IMR-90 (cell line): ENCODE data around the gene CCKAR. TPM values are rescaled to one million over a fixed set of nuclear protein-coding genes. Genes with fewer than 3 reads are reported as not detected.

Experiments used
- ATAC-seq: fragments of 200-7000 bp; cut with Tn5 transposase; 2 replicates; pipeline ENCODE4 v1.9.1; 2020; ENCODE audit warnings: low read depth, mild to moderate bottlenecking, moderate library complexity
- BruUV-seq: library from RNA; stranded (reverse); fragments of 400-500 nt; replicated peaks from 2 replicates; lab custom pipeline; 2021; lab: Mats Ljungman, UMichigan
- CTCF ChIA-PET: fragments of 300-600 bp; formaldehyde crosslinking; extraction: SDS; loops from one replicate; lab custom pipeline; 2021; ENCODE audit warnings: antibody characterized with exemption; lab: Yijun Ruan, JAX
- POLR2A ChIA-PET: fragments of 300-600 bp; sonication (Branson Sonifier 250); formaldehyde crosslinking; loops from one replicate; lab custom pipeline; 2022; ENCODE audit warnings: antibody characterized with exemption; ENCODE audit not compliant: unreplicated experiment; lab: Charles Lee
- DNase-seq: peaks from one replicate; pipeline ENCODE4 v3.0.0; 2013
- H2AFZ ChIP-seq: replicated peaks from 2 replicates; pipeline ENCODE3; 2013; ENCODE audit warnings: low read length, mild to moderate bottlenecking; ENCODE audit not compliant: poor library complexity
- H2AK5ac ChIP-seq: 2 replicates; pipeline ENCODE4 v1.6.1; 2013; ENCODE audit warnings: low read depth, low read length, inconsistent platforms
- H2AK9ac ChIP-seq: replicated peaks from 2 replicates; pipeline ENCODE3; 2013; ENCODE audit warnings: mild to moderate bottlenecking, low read depth, low read length, moderate library complexity; ENCODE audit not compliant: poor library complexity
- H2BK120ac ChIP-seq: 2 replicates; pipeline ENCODE4 v1.6.1; 2013; ENCODE audit warnings: low read depth, low read length, inconsistent platforms
- H2BK15ac ChIP-seq: 3 replicates; pipeline ENCODE4 v1.6.1; 2013; ENCODE audit warnings: low read depth, low read length, inconsistent platforms
- H2BK20ac ChIP-seq: 2 replicates; pipeline ENCODE4 v1.6.1; 2013; ENCODE audit warnings: low read depth, mild to moderate bottlenecking, inconsistent platforms, low read length, moderate library complexity
- H2BK5ac ChIP-seq: 2 replicates; pipeline ENCODE4 v1.6.1; 2013; ENCODE audit warnings: mild to moderate bottlenecking, low read depth, low read length, inconsistent platforms; ENCODE audit not compliant: poor library complexity, severe bottlenecking
- H3K14ac ChIP-seq: replicated peaks from 2 replicates; pipeline ENCODE4 v1.6.1; 2013; ENCODE audit warnings: low read depth, low read length, inconsistent platforms
- H3K18ac ChIP-seq: 2 replicates; pipeline ENCODE4 v1.6.1; 2013; ENCODE audit warnings: low read depth, low read length, control low read depth
- H3K23ac ChIP-seq: 2 replicates; pipeline ENCODE4 v1.6.1; 2013; ENCODE audit warnings: low read depth, low read length, inconsistent platforms
- H3K27ac ChIP-seq: 2 replicates; pipeline ENCODE4 v1.5.1; 2013; ENCODE audit warnings: mild to moderate bottlenecking, control low read depth, low read length; ENCODE audit not compliant: insufficient read depth
- H3K27me3 ChIP-seq: 2 replicates; pipeline ENCODE4 v1.6.1; 2013; ENCODE audit warnings: low read length; ENCODE audit not compliant: control insufficient read depth, insufficient read depth
- H3K36me3 ChIP-seq: 2 replicates; pipeline ENCODE4 v1.6.1; 2013; ENCODE audit warnings: low read length, mixed read lengths; ENCODE audit not compliant: control insufficient read depth, insufficient read depth
- H3K4ac ChIP-seq: 2 replicates; pipeline ENCODE4 v1.6.1; 2013; ENCODE audit warnings: low read depth, low read length, inconsistent platforms
- H3K4me1 ChIP-seq: 2 replicates; pipeline ENCODE4 v1.6.1; 2013; ENCODE audit warnings: low read length, mixed read lengths; ENCODE audit not compliant: control insufficient read depth, insufficient read depth
- H3K4me2 ChIP-seq: 2 replicates; pipeline ENCODE4 v1.6.1; 2013; ENCODE audit warnings: low read depth, mild to moderate bottlenecking, control low read depth, low read length, moderate library complexity
- H3K4me3 ChIP-seq: 2 replicates; pipeline ENCODE4 v1.5.1; 2013; ENCODE audit warnings: low read depth, mild to moderate bottlenecking, control low read depth, low read length, moderate library complexity; ENCODE audit not compliant: insufficient read depth
- H3K56ac ChIP-seq: 2 replicates; pipeline ENCODE4 v1.6.1; 2013; ENCODE audit warnings: low read length, inconsistent platforms; ENCODE audit not compliant: insufficient read depth; ENCODE audit errors: extremely low read depth
- H3K79me1 ChIP-seq, 2 experiments: 2 replicates each; pipeline ENCODE4 v1.6.1; 2013; ENCODE audit warnings: low read length in 2 of 2, inconsistent platforms in 1 of 2, low read depth in 1 of 2
- H3K9ac ChIP-seq: 2 replicates; pipeline ENCODE4 v1.6.1; 2013; ENCODE audit warnings: low read depth, low read length, control low read depth
- H3K9me1 ChIP-seq: 2 replicates; pipeline ENCODE4 v1.6.1; 2013; ENCODE audit warnings: low read length, inconsistent platforms; ENCODE audit not compliant: insufficient read depth
- H3K9me3 ChIP-seq: 2 replicates; pipeline ENCODE4 v1.6.1; 2013; ENCODE audit warnings: low read length; ENCODE audit not compliant: control insufficient read depth, insufficient read depth
- H4K20me1 ChIP-seq: 2 replicates; pipeline ENCODE4 v1.6.1; 2013; ENCODE audit warnings: low read length, inconsistent platforms; ENCODE audit not compliant: insufficient read depth
- H4K5ac ChIP-seq: 2 replicates; pipeline ENCODE4 v1.6.1; 2013; ENCODE audit warnings: mild to moderate bottlenecking, low read depth, low read length, control low read depth
- H4K8ac ChIP-seq, 2 experiments: 2 replicates each; pipeline ENCODE4 v1.6.1; 2013; ENCODE audit warnings: low read depth in 2 of 2, low read length in 2 of 2, control low read depth in 1 of 2, inconsistent platforms in 1 of 2
- H4K91ac ChIP-seq: 2 replicates; pipeline ENCODE4 v1.6.1; 2013; ENCODE audit warnings: low read depth, low read length, inconsistent platforms; ENCODE audit not compliant: insufficient read depth
- CHD1 ChIP-seq: IDR thresholded peaks from 2 replicates; pipeline ENCODE4 v1.6.1; 2012; ENCODE audit warnings: low read depth, low read length, improper control_type of control experiment
- CTCF ChIP-seq: conservative IDR thresholded peaks from 2 replicates; pipeline ENCODE4 v1.5.1; 2012; ENCODE audit warnings: mild to moderate bottlenecking, low read depth, low read length, improper control_type of control experiment
- FOS ChIP-seq: fragments of 150-350 bp; IDR thresholded peaks from 2 replicates; pipeline ENCODE4 v1.6.1; 2016; ENCODE audit warnings: low read depth, low read length
- MAFK ChIP-seq: IDR thresholded peaks from 2 replicates; pipeline ENCODE4 v1.6.1; 2012; ENCODE audit warnings: low read depth, low read length, improper control_type of control experiment
- MXI1 ChIP-seq: IDR thresholded peaks from 2 replicates; pipeline ENCODE4 v1.6.1; 2012; ENCODE audit warnings: low read depth, mild to moderate bottlenecking, low read length, moderate library complexity, borderline replicate concordance
- POLR2A ChIP-seq: IDR thresholded peaks from 2 replicates; pipeline ENCODE4 v1.6.1; 2012; ENCODE audit warnings: mild to moderate bottlenecking, low read depth, low read length
- RCOR1 ChIP-seq: IDR thresholded peaks from 2 replicates; pipeline ENCODE4 v1.6.1; 2012; ENCODE audit warnings: mild to moderate bottlenecking, low read length, improper control_type of control experiment; ENCODE audit not compliant: insufficient replicate concordance
- RFX5 ChIP-seq: IDR thresholded peaks from 2 replicates; pipeline ENCODE4 v1.8.0; 2012; ENCODE audit warnings: low read depth, mild to moderate bottlenecking, low read length, moderate library complexity
- SMC3 ChIP-seq: fragments of 150-350 bp; IDR thresholded peaks from 2 replicates; pipeline ENCODE4 v1.6.1; 2016; ENCODE audit warnings: low read depth, mild to moderate bottlenecking, antibody characterized with exemption, low read length, moderate library complexity
- WGBS, 2 experiments: methylation state at CpG; one replicate each; pipeline versions ENCODE4 v1.1.5 to v1.1.7; 2013; ENCODE audit warnings: missing lambda C conversion rate in 2 of 2; ENCODE audit not compliant: insufficient read length in 1 of 2; ENCODE audit errors: extremely low coverage in 2 of 2; 5-methylcytosine and 5-hydroxymethylcytosine counted together
- dilution Hi-C: fragments of 300-500 bp; cut with HindIII; formaldehyde crosslinking; loops from one replicate; pipeline ENCODE4 v1.14.3; 2018; ENCODE audit warnings: low sequenced_read_pairs; ENCODE audit not compliant: unreplicated experiment
- in situ Hi-C: fragments of 300-500 bp; cut with MboI; formaldehyde crosslinking; loops from 3 replicates; pipeline ENCODE4 v1.14.3; 2019; ENCODE audit warnings: low sequenced_read_pairs, inconsistent platforms, mixed read lengths
- intact Hi-C: fragments of 100-400 bp; cut with micrococcal nuclease; formaldehyde crosslinking; loops from 2 replicates; pipeline ENCODE4 v1.10.0; 2022
- polyA plus RNA-seq, 3 experiments: library from polyadenylated mRNA; depleted of rRNA; stranded (reverse); fragments of >200 nt; gene quantifications; 2 replicates each; pipeline ENCODE4 v1.2.3, GENCODE V29; 2012; ENCODE audit warnings: low replicate concordance in 1 of 3
- total RNA-seq: library from RNA; depleted of rRNA; stranded (reverse); fragments of >200 nt; gene quantifications from 2 replicates; pipeline ENCODE4 v1.2.3, GENCODE V29; 2012

The CCKAR gene
- total and polyA plus RNA-seq, 2 of the 4 experiments (the other 2 are of a cell fraction) = not detected

GRCh38 chr4:26455571-26455970 lies 34.7 kb downstream of the CCKAR start (continued):
- TF ChIP-seq CHD1 (no peak), FOS (no peak)

- Histone ChIP-seq H2BK120ac (no peak overlapping the region), H3K4me3 (no peak overlapping the region), H3K56ac (no peak overlapping the region), H3K36me3 (no peaks in the 10 kb centered on the region), H2BK20ac (no peak overlapping the region), H2BK15ac (no peak overlapping the region), H2AK5ac (no peak overlapping the region), H3K9ac (no peak overlapping the region), H4K5ac (no peak overlapping the region), H2AFZ (no peak overlapping the region), H3K4me1 (peaks cover 15% of the 10 kb centered on the region), H3K27me3 (0 out of 2 replicates have a peak, but pooled peaks cover 3% of the 10 kb centered on the region), H4K8ac (no peak overlapping the region), H3K23ac (no peak overlapping the region), H3K14ac (no peak overlapping the region), H3K4ac (no peak overlapping the region), H3K79me1 (no peaks in the 10 kb centered on the region), H3K27ac (no peak overlapping the region), H4K20me1 (no peaks in the 10 kb centered on the region; the same call in 1 of the 2 replicates), H3K4me2 (no peak overlapping the region), H4K91ac (no peak overlapping the region), H3K18ac (no peak overlapping the region), H3K9me3 (peaks cover 8% of the 10 kb centered on the region), H2AK9ac (no peak overlapping the region), H3K9me1 (peaks cover 9% of the 10 kb centered on the region), H2BK5ac (no peak overlapping the region)
- ChIA-PET POLR2A (no interaction called here), CTCF (no interaction called here)
- BruUV-seq = no TSS peak
- dilution Hi-C loops (no loop called here), in situ Hi-C loops (loop anchor here (10.0 to 25.0 kb wide), 2 partner anchors 270 to 557 kb away; no protein-coding TSS in a partner anchor), intact Hi-C loops (no loop called here)
- WGBS, 2 experiments = no CpG with 5 or more reads among the region's 3 CpGs
- ATAC-seq (no peak), DNase-seq (no peak)
- TF ChIP-seq CTCF (no peak), POLR2A (no peak), MAFK (no peak), RFX5 (no peak), SMC3 (no peak), RCOR1 (no peak), FOS (no peak), MXI1 (no peak)
These were observed 35.3 kb downstream of the CCKAR start for GRCh38 chr4:26454961-26455360.
